ENCODE results near the gene DHRSX.

DHRSX gene

DNA sequence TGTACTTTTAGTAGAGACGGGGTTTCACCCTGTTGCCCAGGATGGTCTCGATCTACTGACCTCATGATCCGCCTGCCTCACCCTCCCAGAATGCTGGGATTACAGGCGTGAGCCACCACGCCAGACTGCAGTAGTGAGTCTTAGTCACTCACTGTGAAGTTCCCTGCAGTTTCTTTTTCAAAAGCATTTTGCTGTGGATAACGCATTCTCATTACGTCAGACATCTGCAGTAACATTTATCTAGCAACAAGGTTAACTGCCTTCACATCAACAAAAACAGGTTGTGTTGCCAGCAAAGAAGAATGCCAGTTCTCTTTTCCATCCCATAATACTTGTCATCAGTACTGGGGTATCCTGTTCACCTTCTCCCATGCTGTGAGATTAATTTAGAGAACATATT, 164.6 kb downstream of the DHRSX start:
- TF ChIP-seq, protein P1, sequence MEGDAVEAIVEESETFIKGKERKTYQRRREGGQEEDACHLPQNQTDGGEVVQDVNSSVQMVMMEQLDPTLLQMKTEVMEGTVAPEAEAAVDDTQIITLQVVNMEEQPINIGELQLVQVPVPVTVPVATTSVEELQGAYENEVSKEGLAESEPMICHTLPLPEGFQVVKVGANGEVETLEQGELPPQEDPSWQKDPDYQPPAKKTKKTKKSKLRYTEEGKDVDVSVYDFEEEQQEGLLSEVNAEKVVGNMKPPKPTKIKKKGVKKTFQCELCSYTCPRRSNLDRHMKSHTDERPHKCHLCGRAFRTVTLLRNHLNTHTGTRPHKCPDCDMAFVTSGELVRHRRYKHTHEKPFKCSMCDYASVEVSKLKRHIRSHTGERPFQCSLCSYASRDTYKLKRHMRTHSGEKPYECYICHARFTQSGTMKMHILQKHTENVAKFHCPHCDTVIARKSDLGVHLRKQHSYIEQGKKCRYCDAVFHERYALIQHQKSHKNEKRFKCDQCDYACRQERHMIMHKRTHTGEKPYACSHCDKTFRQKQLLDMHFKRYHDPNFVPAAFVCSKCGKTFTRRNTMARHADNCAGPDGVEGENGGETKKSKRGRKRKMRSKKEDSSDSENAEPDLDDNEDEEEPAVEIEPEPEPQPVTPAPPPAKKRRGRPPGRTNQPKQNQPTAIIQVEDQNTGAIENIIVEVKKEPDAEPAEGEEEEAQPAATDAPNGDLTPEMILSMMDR (IDR thresholded peaks at IDR 0.05; ENCODE audit: borderline replicate concordance, insufficient read depth, low read depth, low read length): no peak
- H3K4me3 ChIP-seq (ENCODE audit: low read depth, low read length): no peak overlapping the region

GRCh38 chrX:2334237-2334636, 166.5 kb downstream of the DHRSX start:
- H3K4me3 ChIP-seq (ENCODE audit: low read depth, low read length): no peak overlapping the region
- TF ChIP-seq, protein P1 (IDR thresholded peaks at IDR 0.05; ENCODE audit: borderline replicate concordance, insufficient read depth, low read depth, low read length): no peak

- TF ChIP-seq, protein P1 (IDR thresholded peaks at IDR 0.05; ENCODE audit: borderline replicate concordance, insufficient read depth, low read depth, low read length): no peak
Measured at GRCh38 chrX:2332252-2332651, 168.5 kb downstream of the DHRSX start.

GRCh38 chrX:2330910-2331309, 169.9 kb downstream of the DHRSX start:
- TF ChIP-seq, protein P1 (IDR thresholded peaks at IDR 0.05; ENCODE audit: borderline replicate concordance, insufficient read depth, low read depth, low read length): no peak
- H3K4me3 ChIP-seq (ENCODE audit: low read depth, low read length): no peak overlapping the region

More at GRCh38 chrX:2332252-2332651, 168.5 kb downstream of the DHRSX start:
- no peak overlapping the region for H3K4me3 ChIP-seq (ENCODE audit: low read depth, low read length)

DNA sequence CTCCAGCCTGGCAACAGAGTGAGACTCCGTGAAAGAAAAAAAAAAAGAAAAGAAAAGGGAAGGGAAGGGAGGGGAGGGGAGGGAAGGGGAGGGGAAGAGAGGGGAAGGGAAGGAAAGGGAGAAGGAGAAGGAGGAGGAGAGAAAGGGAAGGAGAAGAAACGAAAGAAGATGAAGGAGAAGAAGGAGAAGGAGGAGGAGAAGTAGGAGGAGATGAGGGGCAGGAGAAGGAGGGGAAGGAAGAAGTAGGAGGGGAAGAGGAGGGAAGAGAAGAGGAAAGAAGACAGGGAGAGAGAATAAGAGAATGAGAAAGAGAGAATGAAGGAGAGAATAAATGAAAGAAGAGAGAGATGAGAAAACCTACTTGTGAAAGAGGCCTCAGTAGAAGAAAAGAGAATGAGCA, 170.3 kb downstream of the DHRSX start:
- TF ChIP-seq, protein P1 (IDR thresholded peaks at IDR 0.05; ENCODE audit: borderline replicate concordance, insufficient read depth, low read depth, low read length): no peak
- no peak overlapping the region for H3K4me3 ChIP-seq (ENCODE audit: low read depth, low read length)

- TF ChIP-seq, protein P1 (IDR thresholded peaks at IDR 0.05; ENCODE audit: borderline replicate concordance, insufficient read depth, low read depth, low read length): no peak
Measured at GRCh38 chrX:2327423-2327822, 173.4 kb downstream of the DHRSX start.

GRCh38 chrX:2325076-2325784, 175.5 kb downstream of the DHRSX start:
- peak overlapping the region; percentile 38 for H3K4me3 ChIP-seq (ENCODE audit: low read depth, low read length)
- TF ChIP-seq, protein P1 (IDR thresholded peaks at IDR 0.05; ENCODE audit: borderline replicate concordance, insufficient read depth, low read depth, low read length): no peak

More at GRCh38 chrX:2327423-2327822, 173.4 kb downstream of the DHRSX start:
- no peak overlapping the region for H3K4me3 ChIP-seq (ENCODE audit: low read depth, low read length)

Measured in GM12875 (cell line).